Measurements from ENCODE around the gene MACROD2. TPM values are rescaled to one million over a fixed set of nuclear protein-coding genes. Genes with fewer than 3 reads are reported as not detected.

The MACROD2 gene
- total and polyA plus RNA-seq, 2 of the 4 experiments (the other 2 are of a cell fraction) = not detected

DNA sequence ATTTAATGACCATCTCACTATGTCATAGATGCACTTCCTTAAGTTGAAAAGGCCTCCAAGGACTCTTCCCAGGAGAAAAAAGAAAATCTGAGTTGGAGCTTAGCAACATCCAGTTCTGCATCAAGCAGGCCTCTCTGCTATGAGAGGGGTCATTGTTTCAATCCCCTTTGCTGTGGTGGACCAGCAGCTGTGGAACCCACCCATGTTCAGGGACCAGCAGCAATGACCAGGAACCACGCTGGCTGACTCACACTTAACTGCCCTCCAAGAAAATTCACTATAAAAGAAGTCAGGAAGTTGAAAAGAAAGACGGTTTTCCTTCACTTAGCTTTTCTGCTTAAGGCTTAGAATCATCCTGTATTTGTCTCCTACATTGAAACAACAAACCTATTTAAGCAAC, 1404.5 kb downstream of the MACROD2 start:
- Histone ChIP-seq H2BK5ac (ENCODE audit: low read depth, low read length, poor library complexity, severe bottlenecking) (no peak overlapping the region), H3K4me3 (ENCODE audit: insufficient read depth, low read depth, low read length) (no peak overlapping the region), H2AK9ac (replicated peaks; ENCODE audit: low read depth, low read length, poor library complexity) (no peak overlapping the region), H3K27ac (ENCODE audit: insufficient read depth, low read length) (no peak overlapping the region), H3K9me1 (ENCODE audit: insufficient read depth, low read length) (no peaks in the 10 kb centered on the region), H4K91ac (ENCODE audit: insufficient read depth, low read depth, low read length) (no peak overlapping the region), H2AK5ac (ENCODE audit: low read depth, low read length) (no peak overlapping the region), H3K14ac (replicated peaks; ENCODE audit: low read depth, low read length) (no peak overlapping the region), H3K4ac (ENCODE audit: low read depth, low read length) (no peak overlapping the region), H2BK20ac (ENCODE audit: low read depth, low read length) (no peak overlapping the region), H3K4me1 (ENCODE audit: control insufficient read depth, insufficient read depth, low read length) (no peaks in the 10 kb centered on the region), H3K18ac (ENCODE audit: low read depth, low read length) (no peak overlapping the region), H3K9me3 (ENCODE audit: control insufficient read depth, insufficient read depth, low read length) (peaks cover 3% of the 10 kb centered on the region; the same call in 1 of the 2 replicates), H3K23ac (ENCODE audit: low read depth, low read length) (no peak overlapping the region), H3K79me1 (ENCODE audit: low read depth in 1 of 2, low read length in 2 of 2) (no peaks in the 10 kb centered on the region), H4K5ac (ENCODE audit: low read depth, low read length) (no peak overlapping the region), H2AFZ (replicated peaks; ENCODE audit: low read length, poor library complexity) (no peak overlapping the region), H2BK120ac (ENCODE audit: low read depth, low read length) (no peak overlapping the region), H3K27me3 (ENCODE audit: control insufficient read depth, insufficient read depth, low read length) (no peaks in the 10 kb centered on the region), H3K36me3 (ENCODE audit: control insufficient read depth, insufficient read depth, low read length) (no peaks in the 10 kb centered on the region), H3K56ac (ENCODE audit: extremely low read depth, insufficient read depth, low read length) (no peak overlapping the region), H3K9ac (ENCODE audit: low read depth, low read length) (no peak overlapping the region), H4K20me1 (ENCODE audit: insufficient read depth, low read length) (no peaks in the 10 kb centered on the region), H2BK15ac (ENCODE audit: low read depth, low read length) (no peak overlapping the region), H3K4me2 (ENCODE audit: low read depth, low read length) (no peak overlapping the region), H4K8ac (ENCODE audit: low read depth in 2 of 2, low read length in 2 of 2) (no peak overlapping the region)
- no CpG with 5 or more reads among the region's 2 CpGs for WGBS, 2 experiments (ENCODE audit: extremely low coverage in 2 of 2, insufficient read length in 1 of 2)
- in situ Hi-C loops (cut with MboI; ENCODE audit: low sequenced_read_pairs) = no loop called here
- CTCF ChIA-PET = no interaction called here
- dilution Hi-C loops (cut with HindIII; ENCODE audit: low sequenced_read_pairs, unreplicated experiment) = no loop called here
- no TSS peak for BruUV-seq (replicated peaks)
- no peak for ATAC-seq (ENCODE audit: low read depth)
- POLR2A ChIA-PET (ENCODE audit: unreplicated experiment) = no interaction called here
- TF ChIP-seq MXI1 (IDR thresholded peaks at IDR 0.05; ENCODE audit: borderline replicate concordance, low read depth, low read length) (no peak), CHD1 (IDR thresholded peaks at IDR 0.05; ENCODE audit: low read depth, low read length) (no peak)
- intact Hi-C loops (cut with micrococcal nuclease) = no loop called here
- no peak for DNase-seq

All from IMR-90 (cell line).